ENCODE results near the gene MRPS26. TPM values are rescaled to one million over a fixed set of nuclear protein-coding genes. Genes with fewer than 3 reads are reported as not detected.
"Not testable (repeated sequence)": the region's sequence is repeated elsewhere in the genome, so short reads cannot be mapped to it uniquely, and the experiment has no call there.

Gene MRPS26
- total and polyA plus RNA-seq, 2 experiments from 2014 or later, result 133 to 159 TPM

DNA sequence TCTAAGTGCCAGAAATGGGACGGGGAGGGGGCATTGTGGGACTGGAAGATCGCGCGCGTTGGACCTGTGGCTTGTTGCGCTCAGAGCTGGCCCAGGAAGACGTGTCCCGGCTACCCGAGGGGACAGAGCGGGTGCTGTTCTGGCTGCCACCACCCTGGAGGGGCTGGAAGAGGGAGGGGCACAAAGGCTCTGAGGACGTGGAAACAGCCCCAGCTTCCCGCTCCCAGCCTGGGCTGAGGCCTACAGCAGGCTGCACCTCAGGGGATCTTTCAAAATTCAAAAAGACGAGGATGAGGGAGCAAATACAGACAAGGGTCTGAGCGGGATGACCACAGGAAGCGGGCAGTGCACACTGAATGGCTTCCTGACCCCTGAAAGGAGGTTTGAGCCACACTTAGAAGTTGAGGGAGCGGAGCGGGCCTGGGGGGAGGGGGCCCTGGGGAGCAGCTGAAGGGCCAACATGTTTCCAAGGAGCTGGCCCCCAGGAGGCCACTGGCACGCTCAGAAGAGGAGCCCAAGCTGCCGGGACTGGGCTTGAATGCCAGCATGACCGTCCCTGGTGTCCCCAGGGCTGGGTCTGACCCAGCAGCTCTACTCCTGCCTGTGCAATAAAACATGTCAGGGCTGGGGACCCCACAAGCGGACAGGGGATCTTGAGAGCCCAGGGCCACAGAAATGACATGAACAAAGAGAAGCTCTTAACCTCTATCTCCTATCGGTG is 26.8 kb downstream of the MRPS26 start:
- Histone ChIP-seq H3K9me3 (ENCODE audit: low read depth) (no peaks in the 10 kb centered on the region), H3K27me3 (peaks cover 54% of the 10 kb centered on the region), H3K36me3 (no peaks in the 10 kb centered on the region), H3K27ac (no peak overlapping the region), H3K4me1 (ENCODE audit: low read depth) (no peaks in the 10 kb centered on the region), H3K4me3 (no peak overlapping the region)
- DNase-seq (ENCODE audit: low read depth in 1 of 2, low spot score in 1 of 2), result no peak
- TF ChIP-seq, protein P1, sequence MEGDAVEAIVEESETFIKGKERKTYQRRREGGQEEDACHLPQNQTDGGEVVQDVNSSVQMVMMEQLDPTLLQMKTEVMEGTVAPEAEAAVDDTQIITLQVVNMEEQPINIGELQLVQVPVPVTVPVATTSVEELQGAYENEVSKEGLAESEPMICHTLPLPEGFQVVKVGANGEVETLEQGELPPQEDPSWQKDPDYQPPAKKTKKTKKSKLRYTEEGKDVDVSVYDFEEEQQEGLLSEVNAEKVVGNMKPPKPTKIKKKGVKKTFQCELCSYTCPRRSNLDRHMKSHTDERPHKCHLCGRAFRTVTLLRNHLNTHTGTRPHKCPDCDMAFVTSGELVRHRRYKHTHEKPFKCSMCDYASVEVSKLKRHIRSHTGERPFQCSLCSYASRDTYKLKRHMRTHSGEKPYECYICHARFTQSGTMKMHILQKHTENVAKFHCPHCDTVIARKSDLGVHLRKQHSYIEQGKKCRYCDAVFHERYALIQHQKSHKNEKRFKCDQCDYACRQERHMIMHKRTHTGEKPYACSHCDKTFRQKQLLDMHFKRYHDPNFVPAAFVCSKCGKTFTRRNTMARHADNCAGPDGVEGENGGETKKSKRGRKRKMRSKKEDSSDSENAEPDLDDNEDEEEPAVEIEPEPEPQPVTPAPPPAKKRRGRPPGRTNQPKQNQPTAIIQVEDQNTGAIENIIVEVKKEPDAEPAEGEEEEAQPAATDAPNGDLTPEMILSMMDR (IDR thresholded peaks at IDR 0.05; ENCODE audit: low read depth, low read length), result no peak

DNA sequence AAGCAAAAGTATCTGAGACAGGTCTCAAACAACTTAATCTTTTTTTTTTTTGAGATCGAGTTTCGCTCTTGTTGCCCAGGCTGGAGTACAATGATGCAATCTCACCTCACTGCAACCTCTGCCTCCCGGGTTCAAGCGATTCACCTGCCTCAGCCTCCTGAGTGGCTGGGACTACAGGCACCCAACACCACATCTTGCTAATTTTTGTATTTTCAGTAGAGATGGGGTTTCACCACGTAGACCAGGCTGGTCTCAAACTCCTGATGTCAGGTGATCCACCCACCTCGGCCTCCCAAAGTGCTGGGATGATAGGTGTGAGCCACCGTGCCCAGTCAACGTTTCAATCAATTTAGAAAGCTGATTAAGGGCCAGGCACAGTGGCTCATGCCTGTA is 27.4 kb downstream of the MRPS26 start:
- not testable (repeated sequence) for H3K4me1 ChIP-seq (ENCODE audit: low read depth); H3K27ac ChIP-seq; H3K9me3 ChIP-seq (ENCODE audit: low read depth); H3K4me3 ChIP-seq; H3K36me3 ChIP-seq; DNase-seq (ENCODE audit: low read depth in 1 of 2, low spot score in 1 of 2)
- H3K27me3 ChIP-seq, result peaks cover 60% of the 10 kb centered on the region

DNA sequence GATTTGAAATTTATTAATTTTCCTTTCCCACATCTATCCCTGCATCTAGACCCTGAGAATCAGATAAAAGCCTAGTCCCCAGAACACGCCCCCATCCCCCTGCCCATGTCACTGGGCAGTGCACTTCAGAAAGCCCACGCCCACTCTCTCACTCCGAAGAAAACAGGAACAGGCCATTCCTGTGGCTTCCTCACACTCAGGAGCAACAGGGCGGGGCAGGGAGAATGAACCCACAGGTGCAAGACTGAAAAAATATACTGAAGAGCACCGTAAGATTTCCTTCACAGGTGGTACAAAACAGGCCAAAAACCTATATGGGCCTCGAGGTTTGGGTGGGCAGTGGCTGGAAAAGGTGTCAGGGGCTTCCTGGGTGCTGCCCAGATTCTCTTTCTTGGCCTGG is 29.0 kb downstream of the MRPS26 start:
- Histone ChIP-seq H3K4me1 (ENCODE audit: low read depth) (no peaks in the 10 kb centered on the region), H3K4me3 (no peak overlapping the region), H3K36me3 (no peaks in the 10 kb centered on the region), H3K9me3 (ENCODE audit: low read depth) (no peaks in the 10 kb centered on the region), H3K27ac (no peak overlapping the region), H3K27me3 (peaks cover 73% of the 10 kb centered on the region)
- TF ChIP-seq, protein P1 (IDR thresholded peaks at IDR 0.05; ENCODE audit: low read depth, low read length), result no peak
- DNase-seq (ENCODE audit: low read depth in 1 of 2, low spot score in 1 of 2), result no peak

DNA sequence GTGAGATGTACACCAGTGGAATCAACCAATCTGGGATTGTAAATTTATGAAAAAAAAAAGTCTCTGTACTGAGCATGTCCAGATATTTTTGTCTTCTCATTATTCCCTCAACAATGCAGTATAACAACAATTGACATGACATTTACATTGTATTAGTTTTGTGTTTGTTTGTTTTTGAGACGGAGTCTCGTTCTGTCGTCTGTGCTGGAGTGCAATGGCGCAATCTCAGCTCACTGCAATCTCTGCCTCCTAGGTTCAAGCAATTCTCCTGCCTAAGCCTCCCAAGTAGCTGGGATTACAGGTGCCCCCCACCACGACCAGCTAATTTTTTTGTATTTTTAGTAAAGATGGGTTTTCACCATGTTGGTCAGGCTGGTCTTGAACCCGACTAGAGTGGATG is 29.5 kb downstream of the MRPS26 start:
- not testable (repeated sequence) for H3K9me3 ChIP-seq (ENCODE audit: low read depth); DNase-seq (ENCODE audit: low read depth in 1 of 2, low spot score in 1 of 2); H3K4me1 ChIP-seq (ENCODE audit: low read depth); H3K27ac ChIP-seq; H3K4me3 ChIP-seq; H3K36me3 ChIP-seq
- peaks cover 78% of the 10 kb centered on the region for H3K27me3 ChIP-seq

DNA sequence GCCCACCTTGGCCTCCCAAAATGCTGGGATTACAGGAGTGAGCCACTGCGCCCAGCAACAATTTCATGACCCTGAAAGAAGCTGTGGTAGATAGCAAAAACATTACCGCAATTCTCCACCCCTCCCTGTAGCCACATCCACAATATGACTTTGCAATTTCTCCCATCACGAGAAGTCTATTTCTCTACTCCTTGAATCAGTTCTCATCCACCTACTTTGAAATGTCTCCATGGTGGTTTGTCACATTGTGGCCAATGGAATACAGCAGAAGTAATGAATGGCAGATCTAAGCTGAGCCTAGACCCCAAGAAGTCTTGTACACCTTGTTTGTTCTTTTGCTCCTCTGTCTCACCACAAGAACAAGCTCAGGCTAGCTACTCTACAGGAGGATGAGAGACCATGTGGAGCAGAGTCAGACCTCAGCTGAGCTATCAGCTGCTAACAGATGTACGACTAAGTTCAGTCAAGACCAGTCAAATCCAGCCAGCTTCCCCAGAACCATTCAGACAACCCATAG is 31.8 kb downstream of the MRPS26 start:
- Histone ChIP-seq H3K27me3 (peaks cover 79% of the 10 kb centered on the region), H3K9me3 (ENCODE audit: low read depth) (no peaks in the 10 kb centered on the region), H3K4me3 (no peak overlapping the region), H3K27ac (no peak overlapping the region), H3K4me1 (ENCODE audit: low read depth) (no peaks in the 10 kb centered on the region), H3K36me3 (no peaks in the 10 kb centered on the region)
- no peak for DNase-seq (ENCODE audit: low read depth in 1 of 2, low spot score in 1 of 2)
- TF ChIP-seq, protein P1 (IDR thresholded peaks at IDR 0.05; ENCODE audit: low read depth, low read length), result no peak

DNA sequence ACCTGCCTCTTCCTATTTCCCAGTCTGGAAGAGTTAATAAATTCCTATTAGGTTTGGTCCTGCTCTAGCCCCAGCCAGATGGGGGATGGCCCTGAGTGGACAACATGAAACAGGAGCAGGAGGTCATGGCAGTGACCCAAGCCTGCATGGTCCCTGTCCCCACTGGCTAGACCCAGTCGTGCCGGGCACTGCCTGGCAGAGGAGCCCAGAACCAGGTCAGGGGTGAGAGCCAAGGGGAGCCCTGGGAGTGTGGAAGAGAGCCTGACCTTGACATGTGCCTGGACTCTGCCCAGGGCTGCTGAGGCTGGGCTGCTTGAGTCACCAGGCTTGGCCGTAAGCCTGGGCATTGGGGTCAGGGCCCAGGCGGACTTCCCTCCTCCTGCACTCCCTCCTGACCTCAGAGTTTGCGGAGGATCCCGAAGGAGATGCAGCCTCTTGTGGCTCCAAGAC is 35.1 kb downstream of the MRPS26 start:
- no peaks in the 10 kb centered on the region for H3K4me1 ChIP-seq (ENCODE audit: low read depth)
- no peak overlapping the region for H3K4me3 ChIP-seq
- no peaks in the 10 kb centered on the region for H3K9me3 ChIP-seq (ENCODE audit: low read depth)
- peak in 1 of 2 donors; percentile 75 for DNase-seq (ENCODE audit: low read depth in 1 of 2, low spot score in 1 of 2)
- H3K36me3 ChIP-seq, result no peaks in the 10 kb centered on the region
- H3K27ac ChIP-seq, result no peak overlapping the region
- TF ChIP-seq, protein P1 (IDR thresholded peaks at IDR 0.05; ENCODE audit: low read depth, low read length), result no peak
- H3K27me3 ChIP-seq, result peaks cover 76% of the 10 kb centered on the region

All from cardiac muscle cell (in vitro differentiated cells and primary cell).